ENCODE results near the gene SCG5.

Gene SCG5

DNA sequence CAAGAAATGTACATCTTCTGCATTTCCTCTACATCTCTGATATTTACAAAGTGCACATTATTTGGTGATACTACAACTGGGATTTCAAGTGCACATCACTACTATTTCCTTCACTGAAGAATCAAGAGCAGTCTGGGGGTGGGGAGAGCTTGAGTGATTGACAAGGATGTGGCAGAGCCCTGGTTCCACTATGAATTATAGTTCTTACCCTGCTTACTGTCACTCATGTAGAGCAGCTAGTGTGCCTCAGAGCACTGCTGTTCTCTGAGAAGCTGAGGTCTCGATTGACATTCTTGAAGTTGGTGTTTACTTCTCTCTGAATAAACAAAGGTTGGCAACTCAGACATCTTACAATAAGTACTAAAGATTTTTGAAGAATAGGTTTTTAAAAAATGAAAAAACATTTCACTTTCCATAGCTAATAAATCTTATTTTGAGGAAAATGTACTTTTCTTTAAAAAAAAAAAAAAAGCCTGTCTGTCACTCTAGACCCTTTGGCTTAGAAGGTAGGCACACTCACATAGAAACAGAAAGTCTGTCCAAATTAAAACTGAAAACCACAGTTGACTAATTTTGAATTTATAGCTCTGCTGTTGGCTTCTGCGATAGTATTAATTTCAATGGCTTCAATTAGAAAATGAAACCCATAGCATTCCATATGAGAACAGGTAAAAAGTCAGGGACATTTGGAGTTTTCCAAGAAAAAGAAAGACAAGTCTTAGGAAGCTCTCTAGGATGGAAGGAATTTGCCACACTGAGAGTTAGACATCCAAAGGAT, 81.8 kb downstream of the SCG5 start:
- DNase-seq (ENCODE audit: low read depth in 2 of 2): no peak

DNA sequence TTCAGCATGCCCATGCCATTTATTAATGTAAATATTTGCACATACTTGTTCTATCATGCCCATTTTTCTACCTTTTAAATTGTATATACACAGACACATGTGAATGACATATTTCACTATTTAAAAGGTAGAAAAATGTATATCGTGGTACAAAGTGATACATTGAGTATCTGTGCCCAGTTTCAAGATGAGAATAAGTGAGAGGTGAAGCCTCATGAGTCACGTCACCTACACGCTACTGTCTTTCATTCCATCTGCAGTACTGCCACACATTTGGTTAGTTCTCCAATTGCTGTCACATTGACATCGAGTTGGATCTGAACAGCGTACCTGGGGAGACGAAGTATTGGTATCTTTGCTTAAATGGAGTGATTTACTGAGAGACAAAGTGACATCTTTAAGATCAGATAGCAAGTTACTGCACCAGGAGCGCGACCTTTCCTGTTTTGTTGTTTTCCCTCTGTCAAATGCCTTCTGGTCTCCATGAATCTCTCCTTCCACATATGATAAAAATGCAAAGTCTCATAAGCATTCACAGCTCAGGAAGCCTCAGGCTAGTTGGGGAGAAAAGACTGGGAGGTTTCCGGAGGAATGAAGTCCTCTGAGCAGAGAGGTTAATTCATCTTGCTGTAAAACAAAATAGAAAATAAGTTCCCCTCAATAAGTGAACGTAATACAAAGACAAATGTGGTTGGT, 88.3 kb downstream of the SCG5 start:
- no peak for DNase-seq (ENCODE audit: low read depth in 2 of 2)

DNA sequence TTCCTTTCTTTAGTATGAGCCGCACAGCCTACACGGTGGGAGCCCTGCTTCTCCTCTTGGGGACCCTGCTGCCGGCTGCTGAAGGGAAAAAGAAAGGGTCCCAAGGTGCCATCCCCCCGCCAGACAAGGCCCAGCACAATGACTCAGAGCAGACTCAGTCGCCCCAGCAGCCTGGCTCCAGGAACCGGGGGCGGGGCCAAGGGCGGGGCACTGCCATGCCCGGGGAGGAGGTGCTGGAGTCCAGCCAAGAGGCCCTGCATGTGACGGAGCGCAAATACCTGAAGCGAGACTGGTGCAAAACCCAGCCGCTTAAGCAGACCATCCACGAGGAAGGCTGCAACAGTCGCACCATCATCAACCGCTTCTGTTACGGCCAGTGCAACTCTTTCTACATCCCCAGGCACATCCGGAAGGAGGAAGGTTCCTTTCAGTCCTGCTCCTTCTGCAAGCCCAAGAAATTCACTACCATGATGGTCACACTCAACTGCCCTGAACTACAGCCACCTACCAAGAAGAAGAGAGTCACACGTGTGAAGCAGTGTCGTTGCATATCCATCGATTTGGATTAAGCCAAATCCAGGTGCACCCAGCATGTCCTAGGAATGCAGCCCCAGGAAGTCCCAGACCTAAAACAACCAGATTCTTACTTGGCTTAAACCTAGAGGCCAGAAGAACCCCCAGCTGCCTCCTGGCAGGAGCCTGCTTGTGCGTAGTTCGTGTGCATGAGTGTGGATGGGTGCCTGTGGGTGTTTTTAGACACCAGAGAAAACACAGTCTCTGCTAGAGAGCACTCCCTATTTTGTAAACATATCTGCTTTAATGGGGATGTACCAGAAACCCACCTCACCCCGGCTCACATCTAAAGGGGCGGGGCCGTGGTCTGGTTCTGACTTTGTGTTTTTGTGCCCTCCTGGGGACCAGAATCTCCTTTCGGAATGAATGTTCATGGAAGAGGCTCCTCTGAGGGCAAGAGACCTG, 89.5 kb downstream of the SCG5 start:
- no peak for DNase-seq (ENCODE audit: low read depth in 2 of 2)

- DNase-seq (ENCODE audit: low read depth in 2 of 2): no peak
Measured at GRCh38 chr15:32732574-32733157, 91.2 kb downstream of the SCG5 start.

- no peak for DNase-seq (ENCODE audit: low read depth in 2 of 2)
Measured at GRCh38 chr15:32733281-32733680, 91.8 kb downstream of the SCG5 start.

- no peak for DNase-seq (ENCODE audit: low read depth in 2 of 2)
Measured at GRCh38 chr15:32735989-32736700, 94.6 kb downstream of the SCG5 start.

DNA sequence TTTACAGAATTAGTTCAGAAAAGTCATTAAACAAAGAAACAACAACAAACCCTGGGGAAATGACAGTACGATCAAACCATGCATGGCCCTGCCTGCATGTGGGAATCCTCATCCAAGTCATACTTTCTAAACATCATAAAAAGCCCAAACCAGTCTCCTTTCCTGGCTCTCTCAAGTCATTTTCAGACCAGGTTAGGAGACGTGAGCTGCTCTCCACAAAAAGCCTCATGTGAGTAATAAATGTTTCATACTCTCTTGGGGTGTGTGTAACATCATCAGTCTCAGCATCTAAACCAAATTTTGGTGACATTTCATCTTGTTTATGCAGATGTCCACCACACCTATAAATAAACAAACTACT, 95.2 kb downstream of the SCG5 start:
- DNase-seq (ENCODE audit: low read depth in 2 of 2): no peak

- no peak for DNase-seq (ENCODE audit: low read depth in 2 of 2)
Measured at GRCh38 chr15:32737304-32737703, 95.8 kb downstream of the SCG5 start.

DNA sequence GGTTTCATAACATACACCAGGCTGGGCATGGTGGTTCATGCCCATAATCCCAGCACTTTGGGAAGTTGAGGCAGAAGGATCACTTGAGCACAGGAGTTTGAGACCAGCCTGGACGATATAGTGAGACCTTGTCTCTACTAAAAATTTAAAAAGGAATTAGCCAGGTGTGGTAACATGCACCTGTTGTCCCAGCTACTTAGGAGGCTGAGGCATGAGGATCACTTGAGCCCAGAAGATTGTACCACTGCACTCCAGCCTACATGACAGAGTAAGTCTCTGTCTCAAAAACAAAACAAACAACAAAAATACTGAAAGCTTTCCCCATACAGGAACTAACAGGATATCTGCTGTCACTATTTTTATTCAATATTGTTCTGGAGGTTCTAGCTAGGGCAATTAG, 97.2 kb downstream of the SCG5 start:
- no peak for DNase-seq (ENCODE audit: low read depth in 2 of 2)

DNA sequence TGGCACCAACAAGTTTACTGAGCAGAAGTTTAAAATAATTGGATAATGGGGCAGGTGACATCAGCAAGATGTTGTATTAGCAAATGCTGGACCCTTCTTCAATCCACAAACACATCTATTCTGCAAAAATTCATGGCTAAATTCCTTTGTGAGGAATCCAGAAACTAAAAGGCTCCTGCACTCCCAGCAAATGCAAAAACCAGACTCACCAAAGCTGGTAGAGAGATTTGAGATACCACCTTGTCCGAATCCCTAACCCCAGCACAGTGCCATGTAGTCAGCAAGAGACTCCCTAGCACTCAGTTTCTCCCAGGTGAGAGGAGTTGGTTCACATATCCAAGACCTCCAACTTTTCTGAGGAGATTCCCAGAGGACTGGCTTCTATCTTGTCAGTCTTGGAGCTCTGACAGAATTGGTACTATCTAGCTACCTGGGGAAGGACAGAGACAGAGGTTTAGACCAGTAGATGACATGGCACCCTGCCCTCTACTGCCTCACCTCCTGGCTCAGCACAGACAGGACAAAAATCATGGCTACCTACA, 98.1 kb downstream of the SCG5 start:
- DNase-seq (ENCODE audit: low read depth in 2 of 2): no peak

- no peak for DNase-seq (ENCODE audit: low read depth in 2 of 2)
Measured at GRCh38 chr15:32743411-32744140, 102.1 kb downstream of the SCG5 start.

DNA sequence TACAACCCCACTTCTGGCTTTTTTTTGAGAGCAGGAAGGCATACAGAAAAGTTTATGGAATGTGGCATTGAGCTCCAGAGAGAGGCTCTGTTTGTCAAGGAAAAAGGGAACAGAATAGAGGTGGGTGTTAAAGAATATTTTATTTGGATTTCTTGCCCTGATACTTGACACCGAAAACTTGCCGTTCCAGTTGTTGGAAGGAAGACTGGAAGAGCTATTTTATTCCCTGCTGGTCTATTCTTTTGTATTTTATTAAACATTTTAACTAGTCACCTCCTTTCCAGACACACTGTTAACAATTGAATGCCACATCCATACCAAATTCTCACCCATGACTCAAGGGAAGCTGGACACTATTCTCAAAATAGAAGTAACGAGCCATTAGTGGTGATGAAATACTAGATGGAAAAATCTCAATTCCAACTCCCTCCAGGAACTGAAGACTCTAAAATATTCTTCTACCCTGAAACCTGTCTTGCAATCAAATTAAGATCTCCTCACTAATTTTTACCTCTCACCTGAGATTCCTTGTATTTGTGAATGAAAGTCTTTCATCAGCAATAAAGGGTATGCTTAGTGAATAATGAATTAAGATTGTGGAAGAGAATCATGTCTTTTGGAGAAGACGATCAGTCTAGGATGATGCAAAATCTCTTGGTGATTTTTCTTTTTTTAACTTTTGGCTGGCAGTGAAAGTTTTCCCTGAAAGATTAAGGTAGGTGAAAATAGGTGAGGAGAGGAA, 104.8 kb downstream of the SCG5 start:
- no peak for DNase-seq (ENCODE audit: low read depth in 2 of 2)
